Measurements from ENCODE around the gene KATNAL1. TPM values are rescaled to one million over a fixed set of nuclear protein-coding genes. Genes with fewer than 3 reads are reported as not detected.

KATNAL1 gene
- total RNA-seq, 1 donor from 2014 or later: 46.9 TPM

DNA sequence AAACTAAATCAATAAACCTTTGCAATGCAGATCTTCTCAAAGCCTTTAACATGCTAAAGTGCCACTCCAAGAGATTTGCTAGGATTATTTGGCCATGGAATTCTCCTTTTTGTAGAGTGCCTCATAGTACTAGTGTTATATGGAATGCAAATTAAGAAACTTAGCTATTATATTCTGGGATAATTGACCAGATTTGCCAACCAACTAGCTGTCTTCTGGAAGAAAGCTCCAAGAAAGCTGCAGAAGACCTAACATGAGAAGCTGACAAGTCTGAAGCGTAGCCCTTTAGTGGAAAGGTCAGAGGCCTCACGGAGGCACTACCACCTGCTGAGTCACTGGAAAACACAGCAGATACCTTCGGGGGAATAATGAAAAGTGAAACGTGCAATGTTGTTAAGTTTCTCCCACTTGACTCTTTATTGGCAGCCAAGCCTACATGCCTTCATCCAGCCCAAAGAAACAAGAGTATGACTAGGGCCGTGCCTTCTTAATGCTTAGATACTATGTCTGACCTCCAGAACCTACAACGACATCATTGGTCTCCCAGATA is 29.8 kb upstream of the KATNAL1 start:
- no peaks in the 10 kb centered on the region for H3K9me3 ChIP-seq (replicated peaks)
- H3K36me3 ChIP-seq: no peaks in the 10 kb centered on the region
- no peak for DNase-seq
- peaks cover 33% of the 10 kb centered on the region for H3K4me1 ChIP-seq
- no peak overlapping the region for H3K27ac ChIP-seq (replicated peaks)
- H3K27me3 ChIP-seq (ENCODE audit: low read depth): no peaks in the 10 kb centered on the region
- no peak overlapping the region for H3K4me3 ChIP-seq
- TF ChIP-seq, protein P1, sequence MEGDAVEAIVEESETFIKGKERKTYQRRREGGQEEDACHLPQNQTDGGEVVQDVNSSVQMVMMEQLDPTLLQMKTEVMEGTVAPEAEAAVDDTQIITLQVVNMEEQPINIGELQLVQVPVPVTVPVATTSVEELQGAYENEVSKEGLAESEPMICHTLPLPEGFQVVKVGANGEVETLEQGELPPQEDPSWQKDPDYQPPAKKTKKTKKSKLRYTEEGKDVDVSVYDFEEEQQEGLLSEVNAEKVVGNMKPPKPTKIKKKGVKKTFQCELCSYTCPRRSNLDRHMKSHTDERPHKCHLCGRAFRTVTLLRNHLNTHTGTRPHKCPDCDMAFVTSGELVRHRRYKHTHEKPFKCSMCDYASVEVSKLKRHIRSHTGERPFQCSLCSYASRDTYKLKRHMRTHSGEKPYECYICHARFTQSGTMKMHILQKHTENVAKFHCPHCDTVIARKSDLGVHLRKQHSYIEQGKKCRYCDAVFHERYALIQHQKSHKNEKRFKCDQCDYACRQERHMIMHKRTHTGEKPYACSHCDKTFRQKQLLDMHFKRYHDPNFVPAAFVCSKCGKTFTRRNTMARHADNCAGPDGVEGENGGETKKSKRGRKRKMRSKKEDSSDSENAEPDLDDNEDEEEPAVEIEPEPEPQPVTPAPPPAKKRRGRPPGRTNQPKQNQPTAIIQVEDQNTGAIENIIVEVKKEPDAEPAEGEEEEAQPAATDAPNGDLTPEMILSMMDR (IDR thresholded peaks at IDR 0.05; ENCODE audit: borderline replicate concordance): no peak
- intact Hi-C loops (cut with micrococcal nuclease): no loop called here

DNA sequence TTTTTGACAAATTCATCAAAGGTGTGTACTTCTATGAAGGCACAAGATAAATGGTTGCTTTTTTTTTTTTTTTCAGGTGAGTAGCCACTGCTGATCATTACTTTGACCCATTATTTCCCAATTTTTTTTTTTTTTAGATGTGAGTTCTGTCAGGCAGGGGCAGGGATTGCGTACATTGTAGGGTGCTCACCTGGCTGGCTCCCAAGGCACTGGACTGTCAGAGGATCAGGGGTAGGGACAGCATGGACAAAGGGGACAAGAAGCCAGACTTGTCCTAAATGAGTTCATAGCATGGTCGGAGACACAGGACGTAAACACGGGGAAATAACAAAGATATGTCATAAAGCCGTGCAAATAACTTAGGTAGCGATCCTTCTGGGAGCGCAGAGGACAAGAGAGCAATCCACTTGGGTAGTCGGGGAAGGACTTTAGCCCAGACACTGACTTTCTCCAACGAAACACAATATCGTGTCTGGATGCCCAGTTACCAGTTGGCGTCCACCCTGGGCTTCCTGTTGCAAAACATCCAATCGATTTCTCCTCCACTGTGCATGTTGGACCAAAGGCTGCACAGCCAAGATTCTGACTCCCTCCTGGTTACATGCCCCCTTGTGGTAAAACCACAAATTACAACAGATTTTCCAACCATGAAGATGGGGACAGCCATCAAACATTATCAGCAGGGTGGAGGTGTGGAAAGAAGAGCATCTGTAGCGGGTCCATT is 27.5 kb upstream of the KATNAL1 start:
- no peak for DNase-seq
- Histone ChIP-seq H3K9me3 (replicated peaks) (no peaks in the 10 kb centered on the region), H3K4me1 (peaks cover 16% of the 10 kb centered on the region), H3K27me3 (ENCODE audit: low read depth) (no peaks in the 10 kb centered on the region), H3K4me3 (no peak overlapping the region), H3K27ac (replicated peaks) (no peak overlapping the region), H3K36me3 (no peaks in the 10 kb centered on the region)
- TF ChIP-seq, protein P1 (IDR thresholded peaks at IDR 0.05; ENCODE audit: borderline replicate concordance): peak; percentile 56
- intact Hi-C loops (cut with micrococcal nuclease): no loop called here

DNA sequence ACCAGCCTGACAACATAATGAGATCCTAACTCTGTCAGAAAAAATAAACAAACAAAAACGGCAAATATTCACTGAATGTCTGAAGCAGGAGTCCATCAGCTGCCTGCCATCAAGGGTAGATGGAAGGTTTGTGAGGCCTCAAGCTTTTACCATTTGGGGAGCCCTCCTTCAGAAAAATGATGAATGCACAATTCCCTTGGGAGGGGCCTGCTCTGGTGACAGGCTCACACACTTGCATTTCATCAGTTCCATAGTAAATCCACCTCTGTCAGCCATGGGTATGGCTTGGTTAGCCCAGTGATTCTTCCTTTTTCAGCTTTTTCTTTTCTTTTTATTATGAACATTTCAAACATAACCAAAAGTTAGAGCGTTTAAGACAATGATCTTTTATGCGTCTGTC is 26.3 kb upstream of the KATNAL1 start:
- TF ChIP-seq, protein P1 (IDR thresholded peaks at IDR 0.05; ENCODE audit: borderline replicate concordance): no peak
- no peaks in the 10 kb centered on the region for H3K27me3 ChIP-seq (ENCODE audit: low read depth)
- no peak overlapping the region for H3K4me3 ChIP-seq
- peaks cover 6% of the 10 kb centered on the region for H3K4me1 ChIP-seq
- no peak for DNase-seq
- no peaks in the 10 kb centered on the region for H3K9me3 ChIP-seq (replicated peaks)
- intact Hi-C loops (cut with micrococcal nuclease): no loop called here
- no peak overlapping the region for H3K27ac ChIP-seq (replicated peaks)
- no peaks in the 10 kb centered on the region for H3K36me3 ChIP-seq

DNA sequence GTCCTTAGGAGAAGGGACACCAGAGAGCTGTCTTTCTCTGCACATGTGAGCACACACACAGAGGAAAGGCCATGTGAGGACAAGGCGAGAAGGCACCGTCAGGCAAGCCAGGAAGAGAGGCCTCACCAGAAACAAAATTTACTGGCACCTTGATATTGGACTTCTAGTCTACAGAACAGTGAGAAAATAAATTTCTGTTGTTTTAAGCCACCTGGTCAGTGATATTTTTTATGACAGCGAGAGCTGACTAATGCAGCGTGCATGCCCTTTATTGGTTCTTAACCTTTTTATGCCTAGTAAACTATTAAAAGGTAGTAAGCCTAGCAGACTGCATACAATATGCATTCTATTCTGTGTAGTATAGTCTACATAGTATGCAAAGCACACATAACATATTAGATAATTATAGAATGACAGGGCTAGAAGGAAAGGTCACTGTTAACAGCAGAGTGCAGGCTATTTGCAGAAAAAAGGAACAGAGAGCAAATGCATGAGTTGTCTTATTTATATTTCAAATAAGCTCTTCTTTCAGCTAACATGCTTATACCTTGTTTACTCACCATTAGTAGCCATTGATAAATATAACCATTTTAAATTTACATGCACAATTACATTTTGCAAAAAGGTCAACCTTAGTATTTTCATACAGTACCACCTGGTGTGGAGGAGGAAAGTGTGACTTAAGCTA is 25.2 kb upstream of the KATNAL1 start:
- TF ChIP-seq, protein P1 (IDR thresholded peaks at IDR 0.05; ENCODE audit: borderline replicate concordance): no peak
- no peaks in the 10 kb centered on the region for H3K27me3 ChIP-seq (ENCODE audit: low read depth)
- H3K36me3 ChIP-seq: no peaks in the 10 kb centered on the region
- intact Hi-C loops (cut with micrococcal nuclease): no loop called here
- H3K4me3 ChIP-seq: no peak overlapping the region
- no peak overlapping the region for H3K27ac ChIP-seq (replicated peaks)
- peaks cover 6% of the 10 kb centered on the region for H3K4me1 ChIP-seq
- no peak for DNase-seq
- no peaks in the 10 kb centered on the region for H3K9me3 ChIP-seq (replicated peaks)

DNA sequence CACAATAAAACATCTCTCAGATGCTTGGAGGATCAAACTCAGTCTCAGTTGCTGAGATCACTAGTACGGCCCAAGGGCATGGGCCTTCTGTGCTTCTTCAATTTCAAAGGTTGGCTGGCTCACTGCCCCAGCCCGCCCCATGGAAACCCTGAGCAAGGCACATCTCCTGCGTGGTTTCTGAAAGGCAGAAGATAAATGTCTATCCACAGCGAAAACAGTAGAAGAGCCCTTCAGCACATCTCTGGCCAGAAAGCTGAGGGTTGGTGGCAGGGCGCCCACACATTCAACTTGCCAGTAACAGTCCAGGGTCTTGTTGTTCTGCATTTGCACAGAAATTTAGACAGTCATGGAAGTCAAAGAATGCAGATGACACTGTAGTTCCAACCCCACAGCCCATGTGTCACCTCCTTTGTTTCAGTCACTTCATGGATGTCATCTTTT is 24.0 kb upstream of the KATNAL1 start:
- H3K27me3 ChIP-seq (ENCODE audit: low read depth): no peaks in the 10 kb centered on the region
- peak; percentile 22 for DNase-seq
- no peaks in the 10 kb centered on the region for H3K9me3 ChIP-seq (replicated peaks)
- TF ChIP-seq, protein P1 (IDR thresholded peaks at IDR 0.05; ENCODE audit: borderline replicate concordance): no peak
- intact Hi-C loops (cut with micrococcal nuclease): no loop called here
- H3K36me3 ChIP-seq: no peaks in the 10 kb centered on the region
- no peak overlapping the region for H3K4me3 ChIP-seq
- H3K4me1 ChIP-seq: peaks cover 6% of the 10 kb centered on the region
- H3K27ac ChIP-seq (replicated peaks): no peak overlapping the region

Measured in left ventricle myocardium inferior (tissue), 1 donor.